HG03064 (cell line): ENCODE results near the gene SPPL2B.

Experiments
- ATAC-seq: cut with Tn5 transposase; IDR thresholded peaks from one replicate; pipeline ENCODE4 v1.9.1; 2021; ENCODE audit warnings: low read depth; ENCODE audit not compliant: unreplicated experiment

SPPL2B gene

DNA sequence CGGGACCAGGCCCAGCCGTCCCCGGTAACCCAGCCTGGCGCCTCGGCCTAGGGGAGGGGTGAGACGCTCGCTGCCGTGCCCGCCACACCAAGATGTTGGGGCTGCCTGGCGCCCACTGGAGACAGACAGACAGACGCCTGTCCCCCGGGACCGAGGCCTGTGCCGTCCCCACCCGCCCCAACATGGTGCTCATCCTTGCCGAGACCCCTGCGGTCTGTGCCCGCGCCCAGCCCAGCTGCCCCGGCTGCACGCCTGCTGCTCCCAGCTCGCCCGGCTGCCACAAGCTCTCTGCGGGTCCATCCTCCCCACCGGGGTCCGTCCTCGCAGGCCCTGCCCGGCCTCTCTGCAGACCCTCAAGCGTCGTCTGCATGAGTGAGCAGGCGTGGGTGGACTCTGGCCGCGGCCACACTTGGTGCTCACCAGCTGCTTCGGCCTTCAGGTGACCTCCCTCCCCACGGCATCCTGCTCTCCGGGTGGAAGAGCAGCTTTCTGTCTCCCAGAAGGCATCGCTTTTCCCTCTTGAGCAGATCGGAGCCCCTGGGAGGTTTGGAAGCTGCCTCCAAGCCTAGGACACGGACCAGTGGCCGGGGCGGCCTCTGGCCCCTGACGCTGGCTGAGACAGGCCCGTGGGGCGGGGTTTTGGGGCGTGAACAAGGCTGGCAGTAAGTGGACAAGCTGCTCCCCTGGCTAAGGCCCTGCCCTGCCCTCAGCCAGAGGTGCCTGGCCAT lies 24.8 kb downstream of the SPPL2B start:
- no peak for ATAC-seq

DNA sequence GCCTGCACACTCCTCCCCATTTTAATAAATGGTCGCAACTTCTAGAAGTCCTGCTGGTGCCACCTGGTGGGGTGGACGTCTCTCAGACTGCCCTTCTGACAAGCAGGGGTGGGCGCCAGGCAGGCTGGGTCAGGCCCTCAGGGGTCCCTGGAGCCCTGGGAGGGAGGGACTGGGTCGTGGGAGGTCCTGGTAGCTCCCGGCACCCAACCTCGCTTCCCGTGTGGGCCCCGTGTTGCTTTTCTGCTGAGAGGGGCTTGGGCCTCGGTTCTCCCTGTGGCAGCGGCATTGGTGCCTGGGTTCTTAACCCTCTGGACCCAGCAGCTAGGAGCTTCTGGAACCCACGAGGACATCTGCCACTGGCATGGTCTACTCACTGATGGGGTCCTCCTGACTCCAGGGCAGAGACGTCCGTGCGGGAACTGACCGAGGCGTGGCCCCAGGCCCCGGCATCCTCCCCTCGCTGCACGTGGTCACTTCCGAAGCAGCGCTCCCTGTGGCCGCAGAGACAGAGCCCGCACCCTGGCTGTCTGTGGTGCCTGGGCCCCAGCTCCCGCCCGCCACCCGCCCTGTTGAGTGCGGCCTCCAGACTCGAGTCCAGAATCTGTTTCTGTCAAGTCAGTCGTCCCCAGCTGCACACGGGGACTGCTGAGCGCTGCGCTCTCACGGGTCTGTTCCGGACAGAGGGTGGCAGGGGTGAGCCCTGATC lies 25.6 kb downstream of the SPPL2B start:
- no peak for ATAC-seq

DNA sequence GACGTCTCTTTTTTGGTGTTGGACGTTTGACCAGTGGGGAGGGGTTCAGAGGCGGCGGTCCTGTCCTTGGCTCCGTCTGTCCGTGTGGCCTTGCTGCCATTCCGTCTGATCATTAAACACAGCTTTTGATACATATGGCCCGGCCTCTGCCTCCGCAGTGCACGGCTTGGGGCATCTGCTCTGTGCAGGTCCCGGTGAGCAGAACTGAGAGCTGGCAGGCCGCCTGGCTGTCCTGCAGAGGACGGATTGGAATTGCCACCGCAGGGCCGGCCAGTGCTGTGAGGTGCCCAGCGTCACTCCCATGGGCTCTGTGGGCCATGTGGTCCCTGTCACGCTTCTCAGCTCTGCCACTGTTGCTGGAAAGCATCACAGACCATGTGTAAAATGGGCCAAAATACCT lies 26.2 kb downstream of the SPPL2B start:
- no peak for ATAC-seq

GRCh38 chr19:2355168-2356035 lies 26.9 kb downstream of the SPPL2B start:
- ATAC-seq: no peak

- no peak for ATAC-seq
Measured at GRCh38 chr19:2356036-2356646, 27.7 kb downstream of the SPPL2B start.

DNA sequence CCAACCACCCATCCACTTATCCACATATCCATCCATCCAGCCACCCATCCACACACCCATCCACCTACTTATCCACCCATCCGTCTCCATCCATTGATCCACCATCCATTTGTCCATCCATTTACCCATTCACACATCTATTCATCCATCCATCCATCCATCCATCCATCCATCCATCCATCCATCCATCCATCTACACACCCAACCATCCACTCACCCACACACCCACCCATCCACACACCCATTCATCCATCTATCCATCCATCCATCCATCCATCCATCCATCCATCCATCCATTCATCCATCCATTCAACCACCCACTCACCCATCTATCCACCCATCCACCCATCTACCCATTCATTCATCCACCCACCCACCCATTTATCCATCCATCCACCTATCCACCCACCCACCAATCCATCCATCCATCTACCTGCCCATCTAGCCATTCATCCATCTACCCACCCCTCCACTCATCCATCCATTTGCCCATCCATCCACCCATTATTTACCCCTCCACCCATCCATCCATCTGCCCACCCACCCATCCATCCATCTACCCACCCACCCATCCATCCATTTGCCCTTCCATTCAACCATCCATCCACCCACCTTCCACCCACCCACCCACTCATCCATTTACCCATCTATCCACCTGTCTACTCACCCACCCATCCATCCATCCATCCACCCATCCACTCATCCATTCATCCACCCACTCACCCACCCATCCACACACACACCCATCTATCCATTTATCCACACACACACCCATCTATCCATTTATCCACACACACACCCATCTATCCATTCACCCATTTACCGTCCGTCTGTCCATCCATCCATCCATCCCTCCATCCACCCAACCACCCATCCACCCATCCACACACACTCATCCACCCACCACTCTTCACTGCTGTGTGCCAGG lies 29.1 kb downstream of the SPPL2B start:
- ATAC-seq: no peak

DNA sequence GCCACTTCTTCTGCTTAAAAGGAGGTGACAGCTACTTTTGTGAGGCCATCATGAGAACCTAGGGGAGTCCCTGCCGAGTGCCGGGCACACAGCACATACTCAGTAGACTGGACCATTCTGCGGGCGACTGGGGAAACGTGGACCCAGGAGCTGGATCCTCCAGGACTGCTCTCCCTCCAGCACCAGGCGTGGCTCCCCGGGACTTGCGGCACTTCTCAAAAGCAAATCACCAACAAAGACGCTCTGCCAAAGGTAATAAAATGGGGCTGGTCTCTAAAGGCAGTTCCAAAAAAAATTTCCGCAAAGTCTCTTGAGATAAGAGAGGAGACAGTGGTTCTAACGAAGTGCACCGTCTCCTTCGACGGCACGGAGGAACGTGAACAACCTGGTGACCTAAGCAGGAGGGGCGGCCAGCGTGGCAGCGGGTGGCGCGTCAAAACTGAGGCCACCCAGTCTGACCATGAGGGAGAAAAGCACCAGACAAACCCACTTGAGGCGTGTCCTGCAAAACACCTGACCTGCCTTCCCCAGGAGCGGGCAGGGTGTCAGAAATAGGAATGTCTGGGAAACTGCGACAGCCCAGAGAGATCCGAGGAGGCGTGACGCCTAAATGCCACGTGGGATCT lies 30.2 kb downstream of the SPPL2B start:
- ATAC-seq: no peak

GRCh38 chr19:2359992-2360685 lies 31.7 kb downstream of the SPPL2B start, which contains the start of gene TMPRSS9:
TSS of gene TMPRSS9 (plus strand) at chr19:2360265. CDS start at chr19:2389786, 29,521 bp downstream.
- ATAC-seq: no peak

DNA sequence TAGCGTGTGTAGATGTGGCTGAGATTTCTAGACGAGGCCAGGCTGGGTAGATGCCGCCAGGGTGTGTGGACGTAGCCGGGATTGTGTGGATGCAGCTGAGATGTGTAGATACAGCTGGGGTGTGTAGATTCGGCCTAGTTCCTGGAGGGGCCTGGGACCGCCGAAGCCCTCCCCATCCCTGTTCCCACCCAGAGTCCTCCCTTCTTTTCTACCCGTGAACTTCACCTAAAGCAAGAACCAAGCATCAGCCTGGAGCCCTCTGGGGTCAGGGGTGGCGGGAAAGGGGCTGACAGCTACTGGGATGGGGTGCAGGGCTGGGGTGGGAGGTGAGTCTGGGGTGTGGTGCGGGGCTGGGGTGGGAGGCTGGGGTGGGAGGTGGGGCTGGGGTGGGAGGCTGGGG lies 32.3 kb downstream of the SPPL2B start:
- no peak for ATAC-seq

- ATAC-seq: no peak
Measured at GRCh38 chr19:2361246-2362045, 33.0 kb downstream of the SPPL2B start.

DNA sequence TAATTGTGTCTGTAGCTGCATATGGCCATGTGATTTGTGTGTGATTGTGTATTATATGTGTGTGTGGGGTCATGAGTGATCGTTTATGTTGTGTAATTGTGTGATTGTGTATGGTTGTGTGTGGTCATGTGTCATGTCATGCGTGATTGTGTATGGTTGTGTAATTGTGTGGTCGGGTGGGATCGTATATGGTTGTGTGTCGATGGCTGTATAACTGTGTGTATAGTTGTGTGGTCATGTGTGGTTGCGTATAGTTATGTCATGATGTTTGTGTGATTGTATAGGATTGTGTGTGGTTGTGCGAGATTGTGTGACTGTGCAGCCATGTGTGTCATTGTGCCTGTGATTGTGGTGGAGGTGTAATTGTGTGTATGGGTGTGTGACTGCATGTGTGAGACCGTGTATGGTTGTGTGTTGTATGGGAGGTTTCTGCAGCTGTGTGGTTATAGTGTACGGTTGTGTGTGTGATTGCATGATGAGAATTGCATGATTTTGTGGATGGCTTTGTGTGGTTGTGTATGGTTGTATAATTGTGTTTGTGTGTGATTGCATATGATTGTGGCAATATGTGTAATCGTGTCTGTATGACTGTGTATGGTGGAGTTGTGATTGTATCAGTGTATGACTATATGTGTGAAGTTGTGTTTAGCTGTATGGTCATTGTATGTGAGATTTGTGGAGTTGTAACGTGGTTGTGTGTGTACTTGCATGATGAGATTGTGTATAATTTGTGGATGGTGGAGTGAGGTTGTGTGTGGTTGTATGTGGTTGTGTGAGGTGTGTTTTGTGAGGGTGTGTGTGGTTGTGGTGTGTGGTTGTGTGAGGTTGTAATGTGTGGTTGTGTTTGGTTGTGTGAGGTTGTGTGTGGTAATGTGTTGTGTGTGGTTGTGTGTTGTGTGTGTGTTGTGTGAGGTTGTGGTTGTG lies 33.8 kb downstream of the SPPL2B start:
- ATAC-seq: no peak

- ATAC-seq: no peak
Measured at GRCh38 chr19:2362970-2363300, 34.5 kb downstream of the SPPL2B start.

GRCh38 chr19:2363419-2363818 lies 34.9 kb downstream of the SPPL2B start:
- no peak for ATAC-seq

- no peak for ATAC-seq
Measured at GRCh38 chr19:2365201-2365970, 36.9 kb downstream of the SPPL2B start.

DNA sequence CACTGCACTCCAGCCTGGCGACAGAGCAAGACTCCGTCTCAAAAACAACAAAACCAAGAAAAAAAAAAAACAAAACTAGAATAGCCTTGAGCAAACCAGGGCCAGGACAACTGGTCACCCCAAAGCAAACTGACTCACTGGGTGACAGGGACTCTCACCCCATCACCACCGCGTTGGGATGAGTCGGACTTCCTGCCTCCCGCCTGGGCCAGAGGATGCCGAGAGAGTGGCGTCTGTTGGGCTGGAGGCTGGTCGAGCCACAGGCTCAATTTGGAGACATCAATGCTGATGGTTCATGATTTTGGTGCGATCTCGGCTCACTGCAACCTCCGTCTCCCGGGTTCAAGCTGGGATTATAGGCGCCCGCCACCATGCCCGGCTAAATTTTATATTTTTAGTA lies 43.2 kb downstream of the SPPL2B start:
- ATAC-seq: no peak

- no peak for ATAC-seq
Measured at GRCh38 chr19:2372076-2372612, 43.7 kb downstream of the SPPL2B start.
